ENCODE measurements around the gene CACNG7. TPM values are rescaled to one million over a fixed set of nuclear protein-coding genes. Genes with fewer than 3 reads are reported as not detected.

CACNG7 gene
- total RNA-seq, 2 donors from 2014 or later = not detected

- H3K27ac ChIP-seq = no peak overlapping the region
- TF ChIP-seq CTCF (IDR thresholded peaks at IDR 0.05) = no peak
- H3K27me3 ChIP-seq = peaks cover 20 to 40% of the 10 kb centered on the region in 2 donors
- no peaks in the 10 kb centered on the region for H3K36me3 ChIP-seq
- H3K9me3 ChIP-seq = no peaks in the 10 kb centered on the region
- H3K4me1 ChIP-seq = peaks cover 0 to 31% of the 10 kb centered on the region in 2 donors
- DNase-seq (ENCODE audit: low spot score) = no peak
- no peak overlapping the region for H3K4me3 ChIP-seq
Observed at GRCh38 chr19:53905787-53906186, 3.3 kb upstream of the CACNG7 start.

- Histone ChIP-seq H3K4me3 (no peak overlapping the region), H3K27me3 (peaks cover 20 to 44% of the 10 kb centered on the region in 2 donors), H3K27ac (no peak overlapping the region), H3K9me3 (no peaks in the 10 kb centered on the region), H3K36me3 (no peaks in the 10 kb centered on the region), H3K4me1 (peaks cover 0 to 31% of the 10 kb centered on the region in 2 donors)
- TF ChIP-seq CTCF (IDR thresholded peaks at IDR 0.05) = peak; percentile 68 to 88
- no peak for DNase-seq (ENCODE audit: low spot score)
Observed at GRCh38 chr19:53906211-53907192, 2.6 kb upstream of the CACNG7 start.

- no peak for DNase-seq (ENCODE audit: low spot score)
- H3K4me3 ChIP-seq = no peak overlapping the region
- TF ChIP-seq CTCF (IDR thresholded peaks at IDR 0.05) = no peak
- H3K27ac ChIP-seq = no peak overlapping the region
- no peaks in the 10 kb centered on the region for H3K9me3 ChIP-seq
- no peaks in the 10 kb centered on the region for H3K36me3 ChIP-seq
- peaks cover 20 to 45% of the 10 kb centered on the region in 2 donors for H3K27me3 ChIP-seq
- peaks cover 0 to 31% of the 10 kb centered on the region in 2 donors for H3K4me1 ChIP-seq
Observed at GRCh38 chr19:53907193-53907581, 1.9 kb upstream of the CACNG7 start.

- no peak for DNase-seq (ENCODE audit: low spot score)
- H3K27ac ChIP-seq = no peak overlapping the region
- TF ChIP-seq CTCF (IDR thresholded peaks at IDR 0.05) = no peak
- H3K9me3 ChIP-seq = no peaks in the 10 kb centered on the region
- H3K4me1 ChIP-seq = peaks cover 0 to 31% of the 10 kb centered on the region in 2 donors
- H3K4me3 ChIP-seq = peak overlapping the region in 1 of 2 donors; percentile 15
- H3K36me3 ChIP-seq = no peaks in the 10 kb centered on the region
- H3K27me3 ChIP-seq = peaks cover 20 to 45% of the 10 kb centered on the region in 2 donors
Observed at GRCh38 chr19:53907690-53908089, 1.4 kb upstream of the CACNG7 start.

- no peak for TF ChIP-seq CTCF (IDR thresholded peaks at IDR 0.05)
- Histone ChIP-seq H3K27ac (no peak overlapping the region), H3K27me3 (peaks cover 20 to 45% of the 10 kb centered on the region in 2 donors), H3K4me3 (peak overlapping the region in 1 of 2 donors; percentile 15), H3K36me3 (no peaks in the 10 kb centered on the region), H3K4me1 (peaks cover 0 to 31% of the 10 kb centered on the region in 2 donors), H3K9me3 (no peaks in the 10 kb centered on the region)
- DNase-seq (ENCODE audit: low spot score) = no peak
Observed at GRCh38 chr19:53908106-53908934, 758 bp upstream of the CACNG7 start.
